Measurements from ENCODE around the gene FARS2.

DNA sequence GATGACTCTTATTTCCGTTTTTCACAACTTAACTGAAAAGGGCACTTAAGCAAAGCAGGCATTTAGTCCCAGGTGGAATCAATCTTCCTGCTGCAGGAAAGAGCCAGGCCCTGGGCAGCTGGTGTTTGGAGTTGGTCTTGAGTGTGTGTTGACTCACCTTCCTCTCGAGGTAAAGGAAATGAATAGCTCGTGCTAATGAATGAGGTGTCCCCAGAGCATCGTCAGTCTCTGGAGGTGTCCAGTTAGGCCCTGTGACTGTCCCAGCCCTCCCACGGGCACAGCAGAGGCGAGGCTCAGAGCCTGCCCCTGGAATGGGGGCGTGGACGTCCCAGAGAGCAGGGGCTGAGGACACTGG is 467.7 kb downstream of the FARS2 start:
- TF ChIP-seq, protein P1, sequence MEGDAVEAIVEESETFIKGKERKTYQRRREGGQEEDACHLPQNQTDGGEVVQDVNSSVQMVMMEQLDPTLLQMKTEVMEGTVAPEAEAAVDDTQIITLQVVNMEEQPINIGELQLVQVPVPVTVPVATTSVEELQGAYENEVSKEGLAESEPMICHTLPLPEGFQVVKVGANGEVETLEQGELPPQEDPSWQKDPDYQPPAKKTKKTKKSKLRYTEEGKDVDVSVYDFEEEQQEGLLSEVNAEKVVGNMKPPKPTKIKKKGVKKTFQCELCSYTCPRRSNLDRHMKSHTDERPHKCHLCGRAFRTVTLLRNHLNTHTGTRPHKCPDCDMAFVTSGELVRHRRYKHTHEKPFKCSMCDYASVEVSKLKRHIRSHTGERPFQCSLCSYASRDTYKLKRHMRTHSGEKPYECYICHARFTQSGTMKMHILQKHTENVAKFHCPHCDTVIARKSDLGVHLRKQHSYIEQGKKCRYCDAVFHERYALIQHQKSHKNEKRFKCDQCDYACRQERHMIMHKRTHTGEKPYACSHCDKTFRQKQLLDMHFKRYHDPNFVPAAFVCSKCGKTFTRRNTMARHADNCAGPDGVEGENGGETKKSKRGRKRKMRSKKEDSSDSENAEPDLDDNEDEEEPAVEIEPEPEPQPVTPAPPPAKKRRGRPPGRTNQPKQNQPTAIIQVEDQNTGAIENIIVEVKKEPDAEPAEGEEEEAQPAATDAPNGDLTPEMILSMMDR (IDR thresholded peaks at IDR 0.05; ENCODE audit: poor library complexity): no peak
- no peak for TF ChIP-seq EZH2 (IDR thresholded peaks at IDR 0.05; ENCODE audit: borderline replicate concordance)

Data from hepatocyte (in vitro differentiated cells).